Measurements from ENCODE around the gene PTCD1. TPM values are rescaled to one million over a fixed set of nuclear protein-coding genes. Genes with fewer than 3 reads are reported as not detected.
A peak's percentile ranks its signal among the peaks of the same experiment; 100 is the strongest.

PTCD1 gene
- total RNA-seq, 1 experiment from 2014 or later: 7.6 TPM

- CTCF ChIA-PET: interaction anchor here (1.3 kb wide), 1 partner anchor 142 kb away, joined by 3 read pairs; no protein-coding TSS in a partner anchor
- Mint-ChIP-seq H3K9me3 (ENCODE audit: low read depth, unreplicated experiment) (no peaks in the 10 kb centered on the region), H3K36me3 (ENCODE audit: insufficient read depth, unreplicated experiment) (peaks cover 25% of the 10 kb centered on the region), H3K4me3 (ENCODE audit: low read depth, unreplicated experiment) (peak overlapping the region; percentile 100), H3K27ac (ENCODE audit: unreplicated experiment) (peak overlapping the region; percentile 93), H3K4me1 (ENCODE audit: low read depth, unreplicated experiment) (no peaks in the 10 kb centered on the region), H3K27me3 (ENCODE audit: unreplicated experiment) (no peaks in the 10 kb centered on the region)
- TSS peak; percentile 81 for BruUV-seq (replicated peaks)
- no peak for DNase-seq
- intact Hi-C loops (cut with micrococcal nuclease; ENCODE audit: unreplicated experiment): no loop called here
- TF ChIP-seq CTCF (IDR thresholded peaks at IDR 0.05; ENCODE audit: unreplicated experiment): no peak
Measured at GRCh38 chr7:99473315-99473596, 34.7 kb upstream of the PTCD1 start.

- Mint-ChIP-seq H3K9me3 (ENCODE audit: low read depth, unreplicated experiment) (no peaks in the 10 kb centered on the region), H3K27me3 (ENCODE audit: unreplicated experiment) (no peaks in the 10 kb centered on the region), H3K27ac (ENCODE audit: unreplicated experiment) (peak within 1 kb of the TSS; percentile 93), H3K4me3 (ENCODE audit: low read depth, unreplicated experiment) (peak within 1 kb of the TSS; percentile 100), H3K36me3 (ENCODE audit: insufficient read depth, unreplicated experiment) (peaks cover 25% of the 10 kb centered on the region), H3K4me1 (ENCODE audit: low read depth, unreplicated experiment) (no peaks in the 10 kb centered on the region)
- DNase-seq: peak; percentile 94
- intact Hi-C loops (cut with micrococcal nuclease; ENCODE audit: unreplicated experiment): no loop called here
- CTCF ChIA-PET: interaction anchor here (1.3 kb wide), 1 partner anchor 143 kb away, joined by 3 read pairs; no protein-coding TSS in a partner anchor
- TF ChIP-seq CTCF (IDR thresholded peaks at IDR 0.05; ENCODE audit: unreplicated experiment): no peak
- BruUV-seq (replicated peaks): no TSS peak
Measured at GRCh38 chr7:99472561-99473314, 34.1 kb upstream of the PTCD1 start, which contains the start of gene ZNF789. TSS of gene ZNF789 (plus strand) at chr7:99472890. CDS start at chr7:99476457, 3,567 bp downstream.

- no peak overlapping the region for H3K27ac Mint-ChIP-seq (ENCODE audit: unreplicated experiment)
- BruUV-seq (replicated peaks): no TSS peak
- no peaks in the 10 kb centered on the region for H3K4me1 Mint-ChIP-seq (ENCODE audit: low read depth, unreplicated experiment)
- TF ChIP-seq CTCF (IDR thresholded peaks at IDR 0.05; ENCODE audit: unreplicated experiment): no peak
- CTCF ChIA-PET: no interaction called here
- H3K36me3 Mint-ChIP-seq (ENCODE audit: insufficient read depth, unreplicated experiment): peaks cover 43% of the 10 kb centered on the region
- no peak overlapping the region for H3K4me3 Mint-ChIP-seq (ENCODE audit: low read depth, unreplicated experiment)
- H3K27me3 Mint-ChIP-seq (ENCODE audit: unreplicated experiment): no peaks in the 10 kb centered on the region
- H3K9me3 Mint-ChIP-seq (ENCODE audit: low read depth, unreplicated experiment): no peaks in the 10 kb centered on the region
- no peak for DNase-seq
- intact Hi-C loops (cut with micrococcal nuclease; ENCODE audit: unreplicated experiment): no loop called here
Measured at GRCh38 chr7:99469381-99470065, 30.9 kb upstream of the PTCD1 start.

- intact Hi-C loops (cut with micrococcal nuclease; ENCODE audit: unreplicated experiment): no loop called here
- Mint-ChIP-seq H3K27ac (ENCODE audit: unreplicated experiment) (no peak overlapping the region), H3K36me3 (ENCODE audit: insufficient read depth, unreplicated experiment) (peaks cover 44% of the 10 kb centered on the region), H3K4me3 (ENCODE audit: low read depth, unreplicated experiment) (no peak overlapping the region), H3K27me3 (ENCODE audit: unreplicated experiment) (no peaks in the 10 kb centered on the region), H3K9me3 (ENCODE audit: low read depth, unreplicated experiment) (no peaks in the 10 kb centered on the region), H3K4me1 (ENCODE audit: low read depth, unreplicated experiment) (no peaks in the 10 kb centered on the region)
- no peak for TF ChIP-seq CTCF (IDR thresholded peaks at IDR 0.05; ENCODE audit: unreplicated experiment)
- CTCF ChIA-PET: interaction anchor here (0.5 kb wide), 1 partner anchor 548 kb away, joined by 3 read pairs; no protein-coding TSS in a partner anchor
- no peak for DNase-seq
- BruUV-seq (replicated peaks): no TSS peak
Measured at GRCh38 chr7:99468336-99468918, 29.8 kb upstream of the PTCD1 start.
